ENCODE measurements around the gene RASSF3.

DNA sequence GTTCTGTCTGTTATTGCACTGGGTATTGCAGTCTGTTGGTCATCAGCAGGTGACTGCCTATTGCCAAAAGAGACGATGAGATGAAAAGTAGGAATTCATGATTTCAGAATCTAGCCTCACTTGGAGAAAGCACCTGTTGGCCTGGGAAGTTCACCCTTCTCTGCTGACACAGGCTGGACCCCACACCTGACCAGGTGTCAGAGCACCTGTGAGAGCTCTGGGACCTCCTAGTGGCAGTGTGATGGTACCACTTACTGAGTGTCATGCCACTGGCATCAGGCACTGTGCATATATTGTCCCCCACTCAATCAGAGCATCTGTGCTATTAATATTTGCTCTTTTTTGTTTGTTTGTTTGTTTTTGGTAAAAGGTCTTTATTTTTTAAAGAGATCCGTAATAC, 68.0 kb downstream of the RASSF3 start:
- TF ChIP-seq, protein P1, sequence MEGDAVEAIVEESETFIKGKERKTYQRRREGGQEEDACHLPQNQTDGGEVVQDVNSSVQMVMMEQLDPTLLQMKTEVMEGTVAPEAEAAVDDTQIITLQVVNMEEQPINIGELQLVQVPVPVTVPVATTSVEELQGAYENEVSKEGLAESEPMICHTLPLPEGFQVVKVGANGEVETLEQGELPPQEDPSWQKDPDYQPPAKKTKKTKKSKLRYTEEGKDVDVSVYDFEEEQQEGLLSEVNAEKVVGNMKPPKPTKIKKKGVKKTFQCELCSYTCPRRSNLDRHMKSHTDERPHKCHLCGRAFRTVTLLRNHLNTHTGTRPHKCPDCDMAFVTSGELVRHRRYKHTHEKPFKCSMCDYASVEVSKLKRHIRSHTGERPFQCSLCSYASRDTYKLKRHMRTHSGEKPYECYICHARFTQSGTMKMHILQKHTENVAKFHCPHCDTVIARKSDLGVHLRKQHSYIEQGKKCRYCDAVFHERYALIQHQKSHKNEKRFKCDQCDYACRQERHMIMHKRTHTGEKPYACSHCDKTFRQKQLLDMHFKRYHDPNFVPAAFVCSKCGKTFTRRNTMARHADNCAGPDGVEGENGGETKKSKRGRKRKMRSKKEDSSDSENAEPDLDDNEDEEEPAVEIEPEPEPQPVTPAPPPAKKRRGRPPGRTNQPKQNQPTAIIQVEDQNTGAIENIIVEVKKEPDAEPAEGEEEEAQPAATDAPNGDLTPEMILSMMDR (IDR thresholded peaks at IDR 0.05; ENCODE audit: borderline replicate concordance, extremely low read depth, low read length, poor library complexity, severe bottlenecking): no peak
- TF ChIP-seq EZH2 (IDR thresholded peaks at IDR 0.05; ENCODE audit: borderline replicate concordance, low read depth, low read length, severe bottlenecking): no peak

Measured in DND-41 (cell line).